ENCODE data around the gene KPNB1.

GRCh38 chr17:47629826-47630225 is 19.9 kb upstream of the KPNB1 start:
- TF ChIP-seq CTCF (IDR thresholded peaks at IDR 0.05; ENCODE audit: insufficient read depth, low read depth, low read length) (no peak), EZH2 (IDR thresholded peaks at IDR 0.05; ENCODE audit: insufficient read depth, low read length) (no peak)
